Mammary epithelial cell (primary cell): ENCODE measurements around the gene NHLH1.

ENCODE experiments used
- CTCF ChIP-seq, 2 donors: IDR thresholded peaks in 1 of 2; conservative IDR thresholded peaks in 1 of 2; 2 replicates each; pipeline ENCODE4 v1.5.1; 2011 to 2012; ENCODE audit warnings: inconsistent platforms in 2 of 2, low read length in 2 of 2, mild to moderate bottlenecking in 2 of 2, control low read depth in 1 of 2, low read depth in 1 of 2; ENCODE audit not compliant: insufficient read depth in 1 of 2; ENCODE audit errors: extremely low read depth in 1 of 2
- EZH2 ChIP-seq: IDR thresholded peaks from 2 replicates; pipeline ENCODE4 v1.6.1; 2012; ENCODE audit warnings: low read length, inconsistent platforms, borderline replicate concordance

- TF ChIP-seq CTCF (conservative IDR thresholded peaks at IDR 0.05 in 1 of 2, IDR thresholded peaks at IDR 0.05 in 1 of 2; ENCODE audit: extremely low read depth in 1 of 2, insufficient read depth in 1 of 2, low read depth in 1 of 2, low read length in 2 of 2) (no peak), EZH2 (no peak)
Measured at GRCh38 chr1:160398823-160399222, 32.0 kb downstream of the NHLH1 start.
